CD4-positive, alpha-beta T cell (primary cell): ENCODE data around the gene NUDCD3. TPM values are rescaled to one million over a fixed set of nuclear protein-coding genes. Genes with fewer than 3 reads are reported as not detected.

ENCODE experiments used
- ATAC-seq: fragments of 200-7000 bp; cut with Tn5 transposase; one replicate; pipeline ENCODE4 v1.10.0; 2022; ENCODE audit warnings: mild to moderate bottlenecking; ENCODE audit not compliant: poor library complexity
- CTCF ChIA-PET: fragments of 350-600 bp; sonication (Branson Sonifier 250); formaldehyde crosslinking; loops from one replicate; lab custom pipeline; 2021; ENCODE audit warnings: antibody characterized with exemption, inconsistent platforms; lab: Charles Lee
- POLR2A ChIA-PET: fragments of 350-600 bp; sonication (Branson Sonifier 250); formaldehyde crosslinking; loops from one replicate; lab custom pipeline; 2021; ENCODE audit warnings: antibody characterized with exemption, inconsistent platforms; lab: Charles Lee
- DNase-seq, 14 experiments: peaks; one replicate each; pipeline ENCODE4 v3.0.0-alpha.2; 2013 to 2020; ENCODE audit warnings: mixed read lengths in 2 of 14
- H3K27ac ChIP-seq, 2 donors: one replicate each; pipeline versions ENCODE4 v1.5.1 to v1.7.0; 2013; ENCODE audit warnings: low read length in 2 of 2, low read depth in 1 of 2, mild to moderate bottlenecking in 1 of 2
- H3K27me3 ChIP-seq, 2 experiments: 1 replicate in 1 of 2; 2 replicates in 1 of 2; pipeline versions ENCODE4 v1.6.1 to v1.7.0; 2013; ENCODE audit warnings: low read length in 2 of 2, control low read depth in 1 of 2, mild to moderate bottlenecking in 1 of 2, moderate library complexity in 1 of 2; ENCODE audit not compliant: insufficient read depth in 2 of 2, control insufficient read depth in 1 of 2
- H3K36me3 ChIP-seq: one replicate; pipeline ENCODE4 v1.6.1; 2013; ENCODE audit warnings: low read length, control low read depth; ENCODE audit not compliant: insufficient read depth
- H3K4me1 ChIP-seq: one replicate; pipeline ENCODE4 v1.6.1; 2013; ENCODE audit warnings: low read length, control low read depth; ENCODE audit not compliant: insufficient read depth
- H3K4me3 ChIP-seq: one replicate; pipeline ENCODE4 v1.5.1; 2013; ENCODE audit warnings: mild to moderate bottlenecking, low read length, moderate library complexity
- H3K9me3 ChIP-seq, 2 experiments: 1 replicate in 1 of 2; 2 replicates in 1 of 2; pipeline versions ENCODE4 v1.6.1 to v1.7.0; 2013; ENCODE audit warnings: low read length in 2 of 2, mild to moderate bottlenecking in 2 of 2, control low read depth in 1 of 2, moderate library complexity in 1 of 2; ENCODE audit not compliant: control insufficient read depth in 1 of 2, insufficient read depth in 1 of 2
- H3K27ac Mint-ChIP-seq: one replicate; pipeline ENCODE4 v1.8.0; 2020; ENCODE audit warnings: mixed read lengths
- H3K27me3 Mint-ChIP-seq: one replicate; pipeline ENCODE4 v1.8.0; 2021; ENCODE audit warnings: mixed read lengths
- H3K36me3 Mint-ChIP-seq: one replicate; pipeline ENCODE4 v1.8.0; 2021; ENCODE audit warnings: low read depth, mixed read lengths
- H3K4me1 Mint-ChIP-seq: one replicate; pipeline ENCODE4 v1.8.0; 2021; ENCODE audit warnings: low read depth, mixed read lengths
- H3K4me3 Mint-ChIP-seq: one replicate; pipeline ENCODE4 v1.8.0; 2020; ENCODE audit warnings: mild to moderate bottlenecking, mixed read lengths
- H3K9me3 Mint-ChIP-seq: one replicate; pipeline ENCODE4 v1.8.0; 2020; ENCODE audit warnings: mixed read lengths
- intact Hi-C, 2 experiments: fragments of 100-400 bp; cut with DNase I in 1 of 2; cut with micrococcal nuclease in 1 of 2; formaldehyde crosslinking; loops; one replicate each; pipeline versions ENCODE4 v1.15.1 to v1.9.0; 2023 to 2025; cut with DNase I, micrococcal nuclease
- total RNA-seq, 174 experiments: library from RNA in 2 of 174; stranded (reverse) in 2 of 174; gene quantifications; one replicate each; pipeline ENCODE4 v1.2.3 and lab custom pipeline; 2021 to 2026
- TF ChIP-seq, protein P1 (sequence below): fragments of 200-600 bp; IDR thresholded peaks from one replicate; pipeline ENCODE4 v1.8.0; 2022; ENCODE audit warnings: antibody characterized with exemption, mild to moderate bottlenecking

Gene NUDCD3
- total RNA-seq, 2 experiments from 2014 or later = 56.6 to 60.6 TPM

GRCh38 chr7:44467217-44467548 lies 23.3 kb downstream of the NUDCD3 start:
- peaks cover 85% of the 10 kb centered on the region for H3K36me3 Mint-ChIP-seq
- Histone ChIP-seq H3K36me3 (peaks cover 69% of the 10 kb centered on the region), H3K27me3 (no peaks in the 10 kb centered on the region)

GRCh38 chr7:44466300-44467216 lies 23.9 kb downstream of the NUDCD3 start:
- Mint-ChIP-seq H3K4me3 (no peak overlapping the region), H3K27me3 (no peaks in the 10 kb centered on the region), H3K4me1 (peaks cover 88% of the 10 kb centered on the region), H3K9me3 (no peaks in the 10 kb centered on the region), H3K36me3 (peaks cover 85% of the 10 kb centered on the region), H3K27ac (peak overlapping the region; percentile 0)
- no peaks in the 10 kb centered on the region for H3K9me3 ChIP-seq
- ATAC-seq (no peak), DNase-seq (no peak)
- H3K4me3 ChIP-seq = no peak overlapping the region
- POLR2A ChIA-PET = interaction anchor here (0.7 kb wide), 1 partner anchor 23 kb away, joined by 3 read pairs; no protein-coding TSS in a partner anchor
- H3K36me3 ChIP-seq = peaks cover 65% of the 10 kb centered on the region
- H3K4me1 ChIP-seq = peaks cover 39% of the 10 kb centered on the region
- no peak overlapping the region for H3K27ac ChIP-seq
- CTCF ChIA-PET = no interaction called here
- H3K27me3 ChIP-seq = no peaks in the 10 kb centered on the region
- intact Hi-C loops = no loop called here
- TF ChIP-seq, protein P1, sequence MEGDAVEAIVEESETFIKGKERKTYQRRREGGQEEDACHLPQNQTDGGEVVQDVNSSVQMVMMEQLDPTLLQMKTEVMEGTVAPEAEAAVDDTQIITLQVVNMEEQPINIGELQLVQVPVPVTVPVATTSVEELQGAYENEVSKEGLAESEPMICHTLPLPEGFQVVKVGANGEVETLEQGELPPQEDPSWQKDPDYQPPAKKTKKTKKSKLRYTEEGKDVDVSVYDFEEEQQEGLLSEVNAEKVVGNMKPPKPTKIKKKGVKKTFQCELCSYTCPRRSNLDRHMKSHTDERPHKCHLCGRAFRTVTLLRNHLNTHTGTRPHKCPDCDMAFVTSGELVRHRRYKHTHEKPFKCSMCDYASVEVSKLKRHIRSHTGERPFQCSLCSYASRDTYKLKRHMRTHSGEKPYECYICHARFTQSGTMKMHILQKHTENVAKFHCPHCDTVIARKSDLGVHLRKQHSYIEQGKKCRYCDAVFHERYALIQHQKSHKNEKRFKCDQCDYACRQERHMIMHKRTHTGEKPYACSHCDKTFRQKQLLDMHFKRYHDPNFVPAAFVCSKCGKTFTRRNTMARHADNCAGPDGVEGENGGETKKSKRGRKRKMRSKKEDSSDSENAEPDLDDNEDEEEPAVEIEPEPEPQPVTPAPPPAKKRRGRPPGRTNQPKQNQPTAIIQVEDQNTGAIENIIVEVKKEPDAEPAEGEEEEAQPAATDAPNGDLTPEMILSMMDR = no peak

More at GRCh38 chr7:44467217-44467548, 23.3 kb downstream of the NUDCD3 start:
- Mint-ChIP-seq H3K9me3 (no peaks in the 10 kb centered on the region), H3K27ac (no peak overlapping the region), H3K4me3 (no peak overlapping the region), H3K4me1 (peaks cover 88% of the 10 kb centered on the region), H3K27me3 (no peaks in the 10 kb centered on the region)
- ChIA-PET POLR2A (no interaction called here), CTCF (no interaction called here)
- Histone ChIP-seq H3K4me1 (peaks cover 35% of the 10 kb centered on the region), H3K4me3 (no peak overlapping the region), H3K9me3 (no peaks in the 10 kb centered on the region), H3K27ac (no peak overlapping the region)
- intact Hi-C loops = no loop called here
- DNase-seq = no peak
- ATAC-seq = no peak
- TF ChIP-seq, protein P1 = no peak

GRCh38 chr7:44465490-44465889 lies 25.0 kb downstream of the NUDCD3 start:
- H3K36me3 ChIP-seq = peaks cover 54% of the 10 kb centered on the region
- H3K36me3 Mint-ChIP-seq = peaks cover 81% of the 10 kb centered on the region
- intact Hi-C loops = no loop called here

More at GRCh38 chr7:44465490-44465889, 25.0 kb downstream of the NUDCD3 start:
- H3K27ac ChIP-seq = no peak overlapping the region
- Mint-ChIP-seq H3K4me1 (peaks cover 89% of the 10 kb centered on the region), H3K9me3 (no peaks in the 10 kb centered on the region), H3K4me3 (no peak overlapping the region), H3K27ac (peak overlapping the region; percentile 0), H3K27me3 (no peaks in the 10 kb centered on the region)
- no peaks in the 10 kb centered on the region for H3K27me3 ChIP-seq
- TF ChIP-seq, protein P1 = no peak
- ChIA-PET POLR2A (no interaction called here), CTCF (no interaction called here)
- DNase-seq (no peak), ATAC-seq (no peak)
- H3K4me3 ChIP-seq = no peak overlapping the region
- H3K4me1 ChIP-seq = peaks cover 47% of the 10 kb centered on the region
- no peaks in the 10 kb centered on the region for H3K9me3 ChIP-seq
